ENCODE results near the gene KRTAP5-10.
"Not testable (repeated sequence)": the region's sequence is repeated elsewhere in the genome, so short reads cannot be mapped to it uniquely, and the experiment has no call there.

- TF ChIP-seq CTCF (IDR thresholded peaks at IDR 0.05 in 2 of 3, conservative IDR thresholded peaks at IDR 0.05 in 1 of 3; ENCODE audit: borderline replicate concordance in 1 of 3, insufficient read depth in 1 of 3, low read depth in 2 of 3, low read length in 2 of 3) (peak; percentile 14 to 33 (median 23); a peak in 3 of 6 replicates), RAD21 (IDR thresholded peaks at IDR 0.05; ENCODE audit: low read depth) (peak; percentile 54)
- not testable (repeated sequence) for TF ChIP-seq REST (IDR thresholded peaks at IDR 0.05; ENCODE audit: low read depth); SRF (IDR thresholded peaks at IDR 0.05; ENCODE audit: low read depth); ATF3 (IDR thresholded peaks at IDR 0.05); POLR2A (IDR thresholded peaks at IDR 0.05; ENCODE audit: borderline replicate concordance, extremely low read depth, insufficient read depth, insufficient read length); CBX3 (IDR thresholded peaks at IDR 0.05; ENCODE audit: low read depth); POLR2AphosphoS5 (IDR thresholded peaks at IDR 0.05; ENCODE audit: low read depth, low read length); SP1 (IDR thresholded peaks at IDR 0.05; ENCODE audit: low read depth); TCF7L2 (IDR thresholded peaks at IDR 0.05; ENCODE audit: borderline replicate concordance, extremely low read depth, insufficient read depth, insufficient read length); ELF1 (IDR thresholded peaks at IDR 0.05; ENCODE audit: borderline replicate concordance, low read depth)
Measured at GRCh38 chr11:71604798-71605488, 39.6 kb downstream of the KRTAP5-10 start.

All from HCT116 (cell line).